Purkinje cell (primary cell): ENCODE data around the gene PRAMEF33. TPM values are rescaled to one million over a fixed set of nuclear protein-coding genes. Genes with fewer than 3 reads are reported as not detected.

Source experiments
- polyA plus RNA-seq: library from polyadenylated mRNA; unstranded; fragments of >200 nt; fragmentation: Nextera tagmentation; gene quantifications from 2 replicates; pipeline ENCODE4 v1.2.1, GENCODE V29; 2014

Gene PRAMEF33, protein sequence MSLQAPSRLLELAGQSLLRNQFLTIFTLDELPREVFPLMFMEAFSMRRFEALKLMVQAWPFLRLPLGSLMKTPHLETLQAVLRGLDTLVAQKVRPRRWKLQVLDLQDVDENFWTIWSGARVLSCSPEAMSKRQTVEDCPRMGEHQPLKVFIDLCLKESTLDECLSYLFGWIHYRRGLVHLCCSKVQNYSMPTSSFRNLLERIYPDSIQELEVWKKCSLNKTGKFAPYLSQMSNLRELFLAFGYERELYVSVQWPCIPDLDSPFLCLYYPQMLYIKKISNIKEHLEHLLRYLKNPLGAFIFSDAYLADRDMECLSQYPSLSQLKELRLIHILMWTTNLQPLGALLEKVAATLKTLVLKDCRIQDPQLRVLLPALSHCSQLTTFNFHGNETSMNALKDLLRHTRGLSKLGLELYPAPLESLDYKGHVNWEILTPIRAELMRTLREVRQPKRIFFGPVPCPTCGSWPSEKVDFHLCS
- not detected in 2 replicates for polyA plus RNA-seq

GRCh38 chr1:13303239-13303638, at the start of gene PRAMEF33:
Gene PRAMEF33 (plus strand): TSS chr1:13303539. CDS start chr1:13305955, 2,416 bp downstream.

DNA sequence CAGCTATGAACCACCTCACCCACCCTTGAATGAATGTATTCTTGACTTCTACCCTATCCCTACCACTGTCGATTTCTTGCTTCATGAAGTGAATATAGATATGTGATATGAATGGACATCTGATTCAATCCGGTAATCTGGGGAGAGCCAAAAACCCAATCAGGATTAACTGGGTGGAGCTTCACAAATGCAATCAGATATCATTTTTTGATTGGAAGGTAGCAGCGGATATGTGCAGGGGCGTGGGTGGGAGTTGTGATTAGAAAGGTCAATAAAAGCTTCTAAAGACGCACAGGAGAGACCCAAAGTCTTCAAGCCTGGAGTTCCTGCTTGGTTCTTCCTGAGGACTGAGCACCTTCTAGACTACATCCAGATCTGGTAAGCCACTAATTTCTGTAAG, 49.4 kb upstream of the PRAMEF33 start, which contains the start of gene PRAMEF5:
Gene PRAMEF5, plus strand, starts transcription at position 301 of the 400 bp plus-strand sequence. CDS start 5,071 bp downstream, outside the sequence.

DNA sequence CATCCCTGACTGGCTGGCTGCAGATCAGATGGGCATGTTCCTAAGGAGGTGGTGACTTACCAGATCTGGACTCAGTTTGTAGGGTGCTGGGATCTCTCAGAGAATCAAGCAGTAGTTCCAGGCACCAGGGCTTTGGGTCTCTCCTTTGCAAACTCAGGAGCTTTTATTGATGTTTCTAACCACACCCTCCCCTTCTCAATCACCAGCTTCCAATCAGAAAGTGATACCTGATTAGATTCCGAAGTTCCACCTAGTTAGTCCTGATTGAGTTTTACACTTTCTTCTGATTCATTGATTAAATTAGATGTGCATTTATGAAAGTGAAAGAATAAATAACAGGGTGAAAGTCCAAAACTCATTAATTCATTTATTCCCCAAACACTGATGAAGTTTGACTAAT, 18.3 kb upstream of the PRAMEF33 start, which contains the start of gene PRAMEF8:
Gene PRAMEF8, minus strand, starts transcription at position 101 of the 400 bp plus-strand sequence. CDS start 1,046 bp downstream, outside the sequence.

DNA sequence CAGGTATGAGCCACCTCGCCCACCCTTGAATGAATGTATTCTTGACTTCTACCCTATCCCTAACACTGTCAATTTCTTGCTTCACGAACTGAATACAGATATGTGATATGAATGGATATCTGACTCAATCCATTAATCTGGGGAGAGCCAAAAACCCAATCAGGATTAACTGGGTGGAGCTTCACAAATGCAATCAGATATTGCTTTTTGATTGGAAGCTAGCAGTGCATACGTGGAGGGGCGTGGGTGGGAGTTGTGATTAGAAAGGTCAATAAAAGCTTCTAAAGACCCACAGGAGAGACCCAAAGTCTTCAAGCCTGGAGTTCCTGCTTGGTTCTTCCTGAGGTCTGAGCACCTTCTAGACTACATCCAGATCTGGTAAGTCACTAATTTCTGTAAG, 11.9 kb downstream of the PRAMEF33 start, which contains the start of gene PRAMEF15:
Gene PRAMEF15, plus strand, starts transcription at position 301 of the 400 bp plus-strand sequence. CDS start 2,827 bp downstream, outside the sequence.

GRCh38 chr1:13347034-13347433, 43.7 kb downstream of the PRAMEF33 start, which contains the start of gene PRAMEF14:
Gene PRAMEF14 (minus strand): TSS chr1:13347134. CDS start chr1:13345314, 1,820 bp downstream.

Other genes with a start within 250 kb of the PRAMEF33 start
- not detected in 2 replicates for gene PRAMEF27, start 247.0 kb upstream of the PRAMEF33 start, polyA plus RNA-seq
- gene HNRNPCL3, start 242.8 kb upstream of the PRAMEF33 start, polyA plus RNA-seq = not detected in 2 replicates
- not detected in 2 replicates for gene PRAMEF25, start 232.8 kb upstream of the PRAMEF33 start, polyA plus RNA-seq
- not detected in 2 replicates for gene HNRNPCL2, start 186.7 kb upstream of the PRAMEF33 start, polyA plus RNA-seq
- not detected in 2 replicates for gene PRAMEF26, start 147.5 kb upstream of the PRAMEF33 start, polyA plus RNA-seq
- gene HNRNPCL4, start 137.9 kb upstream of the PRAMEF33 start, polyA plus RNA-seq = not detected in 2 replicates
- gene PRAMEF9, start 131.7 kb upstream of the PRAMEF33 start, polyA plus RNA-seq = not detected in 2 replicates
- not detected in 2 replicates for gene PRAMEF13, start 102.1 kb upstream of the PRAMEF33 start, polyA plus RNA-seq
- gene PRAMEF18, start 77.4 kb upstream of the PRAMEF33 start, polyA plus RNA-seq = not detected in 2 replicates
- not detected in 2 replicates for gene PRAMEF5, start 49.3 kb upstream of the PRAMEF33 start, polyA plus RNA-seq
- gene PRAMEF8, start 18.4 kb upstream of the PRAMEF33 start, polyA plus RNA-seq = not detected in 2 replicates
- gene PRAMEF15, start 12.0 kb downstream of the PRAMEF33 start, polyA plus RNA-seq = not detected in 2 replicates
- gene PRAMEF14, start 43.6 kb downstream of the PRAMEF33 start, polyA plus RNA-seq = not detected in 2 replicates
- not detected in 2 replicates for gene PRAMEF19, start 68.4 kb downstream of the PRAMEF33 start, polyA plus RNA-seq
- not detected in 2 replicates for gene PRAMEF17, start 86.1 kb downstream of the PRAMEF33 start, polyA plus RNA-seq
- gene PRAMEF20, start 106.9 kb downstream of the PRAMEF33 start, polyA plus RNA-seq = not detected in 2 replicates
- not detected in 2 replicates for gene LRRC38, start 210.5 kb downstream of the PRAMEF33 start, polyA plus RNA-seq